Activated CD8-positive, alpha-beta memory T cell treated with anti-CD3 and anti-CD28 coated beads for 48 hours (primary cell): Measurements from ENCODE around the gene PAWR.
"Not testable (repeated sequence)": the region's sequence is repeated elsewhere in the genome, so short reads cannot be mapped to it uniquely, and the experiment has no call there.

Experiments
- DNase-seq, 3 experiments: peaks; one replicate each; pipeline ENCODE4 v3.0.0-alpha.2; 2020; ENCODE audit warnings: low read depth in 2 of 3, low spot score in 2 of 3

PAWR gene

GRCh38 chr12:79687711-79688260 is 3.0 kb downstream of the PAWR start:
- DNase-seq, result no peak

GRCh38 chr12:79686171-79686570 is 4.6 kb downstream of the PAWR start:
- no peak for DNase-seq

GRCh38 chr12:79685068-79685467 is 5.7 kb downstream of the PAWR start:
- no peak for DNase-seq

GRCh38 chr12:79684338-79684737 is 6.4 kb downstream of the PAWR start:
- not testable (repeated sequence) for DNase-seq

GRCh38 chr12:79682593-79682992 is 8.2 kb downstream of the PAWR start:
- no peak for DNase-seq

GRCh38 chr12:79681008-79681590 is 9.7 kb downstream of the PAWR start:
- DNase-seq, result no peak

GRCh38 chr12:79680051-79680450 is 10.7 kb downstream of the PAWR start:
- DNase-seq, result no peak

GRCh38 chr12:79678306-79678705 is 12.5 kb downstream of the PAWR start:
- DNase-seq, result no peak

- no peak for DNase-seq
These were observed 13.1 kb downstream of the PAWR start for GRCh38 chr12:79677672-79678071.

- no peak for DNase-seq
These were observed 14.2 kb downstream of the PAWR start for GRCh38 chr12:79676579-79676978.

- no peak for DNase-seq
These were observed 16.1 kb downstream of the PAWR start for GRCh38 chr12:79674629-79675028.

GRCh38 chr12:79673354-79673753 is 17.4 kb downstream of the PAWR start:
- no peak for DNase-seq

- DNase-seq, result no peak
These were observed 22.7 kb downstream of the PAWR start for GRCh38 chr12:79668113-79668512.

GRCh38 chr12:79665212-79665887 is 25.4 kb downstream of the PAWR start:
- DNase-seq, result no peak

GRCh38 chr12:79664518-79664917 is 26.2 kb downstream of the PAWR start:
- no peak for DNase-seq

- no peak for DNase-seq
These were observed 28.5 kb downstream of the PAWR start for GRCh38 chr12:79662046-79662811.

GRCh38 chr12:79661629-79662028 is 29.1 kb downstream of the PAWR start:
- DNase-seq, result no peak

GRCh38 chr12:79659961-79660431 is 30.8 kb downstream of the PAWR start:
- DNase-seq, result no peak

GRCh38 chr12:79658221-79658620 is 32.5 kb downstream of the PAWR start:
- no peak for DNase-seq

- no peak for DNase-seq
These were observed 33.6 kb downstream of the PAWR start for GRCh38 chr12:79657136-79657535.

- no peak for DNase-seq
These were observed 35.7 kb downstream of the PAWR start for GRCh38 chr12:79655036-79655435.

- DNase-seq, result no peak
These were observed 38.2 kb downstream of the PAWR start for GRCh38 chr12:79652521-79652920.
